WERI-Rb-1 (cell line): Measurements from ENCODE around the gene TRIO.
A peak's percentile ranks its signal among the peaks of the same experiment; 100 is the strongest.

Experiments
- DNase-seq: peaks from one replicate; pipeline ENCODE4 v3.0.0-alpha.2; 2020
- H3K27ac ChIP-seq: fragments of 250-450 bp; sonication (Bioruptor Pico); 2 replicates; pipeline ENCODE4 v1.5.1; 2020; ENCODE audit warnings: mild to moderate bottlenecking, moderate library complexity
- H3K27me3 ChIP-seq: fragments of 250-450 bp; sonication (Bioruptor Pico); 2 replicates; pipeline ENCODE4 v1.5.1; 2021; ENCODE audit warnings: mild to moderate bottlenecking, low read depth, moderate library complexity; ENCODE audit not compliant: insufficient read depth, severe bottlenecking
- H3K36me3 ChIP-seq: fragments of 250-450 bp; sonication (Bioruptor Pico); 2 replicates; pipeline ENCODE4 v1.5.1; 2020; ENCODE audit warnings: mild to moderate bottlenecking, moderate library complexity
- H3K4me3 ChIP-seq: 2 replicates; pipeline ENCODE4 v1.5.1; 2011; ENCODE audit warnings: low read depth, mild to moderate bottlenecking, control low read depth, low read length
- H3K9me3 ChIP-seq: fragments of 250-450 bp; sonication (Bioruptor Pico); 2 replicates; pipeline ENCODE4 v1.5.1; 2021; ENCODE audit warnings: mild to moderate bottlenecking, moderate library complexity; ENCODE audit not compliant: severe bottlenecking
- TF ChIP-seq, protein P1 (sequence below): IDR thresholded peaks from 2 replicates; pipeline ENCODE4 v1.5.1; 2011; ENCODE audit warnings: low read depth, mild to moderate bottlenecking, control low read depth, inconsistent platforms, low read length

TRIO gene

DNA sequence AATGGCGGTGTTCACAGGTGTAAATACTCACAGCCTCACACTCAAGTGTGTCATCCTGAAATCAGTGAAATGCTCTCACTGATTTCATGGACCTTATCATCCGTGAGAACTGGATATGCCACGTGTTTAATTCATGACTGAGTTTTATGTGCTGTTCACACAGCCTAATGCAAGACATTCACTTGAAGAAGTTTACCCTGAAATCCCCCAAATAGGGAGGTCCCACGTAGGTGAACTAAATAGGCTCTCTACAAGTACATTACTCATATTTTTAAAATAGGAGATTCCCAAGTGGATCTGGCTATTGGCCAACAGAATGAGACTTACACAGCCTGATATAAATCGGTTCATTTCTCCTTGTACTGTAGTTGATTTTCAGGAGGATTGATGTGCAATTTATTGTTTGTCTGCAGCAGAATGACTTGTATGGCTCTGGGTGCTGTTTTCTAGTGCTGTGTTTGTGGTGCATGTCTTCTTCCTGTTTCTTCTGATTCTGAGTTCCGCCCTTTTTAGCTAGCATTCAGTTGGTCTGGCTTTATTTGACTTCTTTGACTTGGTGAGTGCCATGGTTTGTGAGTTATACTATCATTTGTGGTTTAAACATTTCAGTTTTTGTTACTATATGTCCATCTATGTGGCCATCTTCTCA lies 25.1 kb downstream of the TRIO start:
- Histone ChIP-seq H3K9me3 (peaks cover 20% of the 10 kb centered on the region), H3K36me3 (peaks cover 3% of the 10 kb centered on the region; the same call in 1 of the 2 replicates), H3K4me3 (no peak overlapping the region), H3K27me3 (no peaks in the 10 kb centered on the region), H3K27ac (no peak overlapping the region; the same call in 1 of the 2 replicates)
- no peak for DNase-seq
- TF ChIP-seq, protein P1, sequence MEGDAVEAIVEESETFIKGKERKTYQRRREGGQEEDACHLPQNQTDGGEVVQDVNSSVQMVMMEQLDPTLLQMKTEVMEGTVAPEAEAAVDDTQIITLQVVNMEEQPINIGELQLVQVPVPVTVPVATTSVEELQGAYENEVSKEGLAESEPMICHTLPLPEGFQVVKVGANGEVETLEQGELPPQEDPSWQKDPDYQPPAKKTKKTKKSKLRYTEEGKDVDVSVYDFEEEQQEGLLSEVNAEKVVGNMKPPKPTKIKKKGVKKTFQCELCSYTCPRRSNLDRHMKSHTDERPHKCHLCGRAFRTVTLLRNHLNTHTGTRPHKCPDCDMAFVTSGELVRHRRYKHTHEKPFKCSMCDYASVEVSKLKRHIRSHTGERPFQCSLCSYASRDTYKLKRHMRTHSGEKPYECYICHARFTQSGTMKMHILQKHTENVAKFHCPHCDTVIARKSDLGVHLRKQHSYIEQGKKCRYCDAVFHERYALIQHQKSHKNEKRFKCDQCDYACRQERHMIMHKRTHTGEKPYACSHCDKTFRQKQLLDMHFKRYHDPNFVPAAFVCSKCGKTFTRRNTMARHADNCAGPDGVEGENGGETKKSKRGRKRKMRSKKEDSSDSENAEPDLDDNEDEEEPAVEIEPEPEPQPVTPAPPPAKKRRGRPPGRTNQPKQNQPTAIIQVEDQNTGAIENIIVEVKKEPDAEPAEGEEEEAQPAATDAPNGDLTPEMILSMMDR: no peak

DNA sequence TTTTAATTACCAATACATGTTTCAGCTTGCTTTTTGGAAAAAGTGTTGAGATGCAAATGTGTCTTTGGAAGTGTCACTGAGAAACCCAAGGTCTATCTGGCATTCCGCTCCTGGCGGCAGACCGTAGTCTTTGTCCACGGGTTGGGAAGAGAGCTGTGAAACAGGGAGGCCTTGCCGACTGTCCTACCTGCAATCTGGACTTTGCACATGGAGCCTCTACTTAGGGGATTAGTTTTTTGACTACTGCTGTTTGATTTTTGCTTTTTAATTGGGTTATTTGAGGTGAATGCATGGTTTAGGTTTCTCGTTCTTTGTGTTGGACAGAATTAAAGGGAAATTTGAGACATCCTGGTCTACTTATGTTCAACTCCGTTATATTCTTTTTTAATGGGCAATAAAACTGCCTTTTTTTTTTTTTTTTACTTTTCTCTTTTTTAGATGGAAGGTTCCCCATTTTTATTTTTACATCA lies 25.7 kb downstream of the TRIO start:
- no peak overlapping the region; the same call in 1 of the 2 replicates for H3K27ac ChIP-seq
- H3K9me3 ChIP-seq: peaks cover 15% of the 10 kb centered on the region
- H3K27me3 ChIP-seq: no peaks in the 10 kb centered on the region
- H3K36me3 ChIP-seq: no peaks in the 10 kb centered on the region; the same call in 1 of the 2 replicates
- TF ChIP-seq, protein P1: no peak
- no peak overlapping the region for H3K4me3 ChIP-seq
- DNase-seq: peak; percentile 44

DNA sequence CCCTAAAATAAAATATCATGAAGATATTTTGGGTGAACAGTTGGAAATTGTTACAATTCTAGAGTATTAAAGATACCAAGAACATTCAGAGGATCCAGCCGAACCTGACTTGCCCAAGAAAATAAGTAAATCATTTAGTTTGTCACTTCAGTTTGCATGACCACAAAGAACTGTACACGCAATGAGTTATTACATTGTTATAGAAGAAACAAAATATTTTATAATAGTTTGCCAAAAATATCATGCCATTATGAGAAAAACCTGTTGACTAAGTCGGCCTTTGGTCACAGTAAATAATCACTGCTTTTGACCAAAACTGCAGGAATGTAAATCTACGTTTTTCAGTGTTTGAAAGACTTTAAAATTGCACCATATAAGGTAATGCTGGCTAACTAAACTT lies 27.9 kb downstream of the TRIO start:
- no peak overlapping the region for H3K4me3 ChIP-seq
- H3K27me3 ChIP-seq: no peaks in the 10 kb centered on the region
- H3K9me3 ChIP-seq: no peaks in the 10 kb centered on the region
- H3K36me3 ChIP-seq: no peaks in the 10 kb centered on the region
- no peak for DNase-seq
- TF ChIP-seq, protein P1: no peak
- no peak overlapping the region for H3K27ac ChIP-seq

DNA sequence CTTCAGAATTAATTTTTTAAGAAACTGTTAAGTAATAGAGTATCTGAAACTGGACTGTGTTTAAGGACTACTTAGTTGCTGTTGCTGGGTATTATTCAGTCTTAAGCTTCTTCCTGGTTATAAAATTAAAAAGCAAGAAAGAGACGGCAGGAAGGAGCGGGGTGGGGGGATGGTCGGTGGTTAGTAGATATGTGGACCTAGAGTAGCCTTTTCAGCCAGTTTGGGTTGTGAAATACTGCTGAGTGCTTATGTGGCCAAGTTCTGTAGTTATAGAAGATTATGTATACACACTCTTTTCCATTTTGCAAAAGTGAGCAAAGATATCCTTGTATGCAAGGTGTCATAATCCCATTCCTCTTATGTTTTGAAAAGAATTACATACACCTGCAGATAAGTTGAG lies 28.5 kb downstream of the TRIO start:
- Histone ChIP-seq H3K4me3 (no peak overlapping the region), H3K9me3 (no peaks in the 10 kb centered on the region), H3K36me3 (no peaks in the 10 kb centered on the region), H3K27me3 (no peaks in the 10 kb centered on the region), H3K27ac (no peak overlapping the region)
- TF ChIP-seq, protein P1: no peak
- DNase-seq: no peak

DNA sequence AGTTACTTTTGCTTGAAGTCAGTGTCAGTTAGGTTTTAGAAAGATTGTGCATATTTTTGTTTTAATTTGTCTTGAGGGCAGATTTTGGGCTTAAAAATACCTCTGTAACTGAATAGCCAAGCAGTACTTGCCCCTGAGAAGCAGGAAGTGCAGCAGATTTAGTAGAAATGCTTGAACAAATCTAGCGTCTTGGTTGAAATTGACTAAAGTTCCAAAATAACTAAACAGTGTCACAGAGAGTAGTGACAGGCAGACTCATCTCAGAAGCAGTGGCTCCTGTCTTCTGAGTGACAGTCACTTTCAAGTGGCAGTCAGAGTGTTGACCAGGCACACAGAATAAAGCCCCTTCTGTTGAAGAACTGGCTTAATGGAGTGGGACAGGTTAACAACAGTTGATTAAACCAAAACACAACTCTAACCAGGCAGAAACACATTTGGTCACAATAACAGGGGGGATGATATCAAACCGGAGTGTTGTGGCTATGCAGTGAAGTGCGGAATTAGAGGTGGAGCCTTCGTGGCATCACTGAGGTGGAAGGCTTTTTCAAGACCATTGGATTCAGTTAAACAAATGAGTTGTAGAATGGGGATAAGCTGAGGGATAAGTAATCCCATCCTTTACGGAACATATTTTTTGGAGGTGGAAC lies 29.1 kb downstream of the TRIO start:
- DNase-seq: no peak
- TF ChIP-seq, protein P1: no peak
- no peak overlapping the region for H3K27ac ChIP-seq
- no peaks in the 10 kb centered on the region for H3K36me3 ChIP-seq
- no peaks in the 10 kb centered on the region for H3K9me3 ChIP-seq
- no peaks in the 10 kb centered on the region for H3K27me3 ChIP-seq
- no peak overlapping the region for H3K4me3 ChIP-seq
